ENCODE data around the gene MCF2. TPM values are rescaled to one million over a fixed set of nuclear protein-coding genes. Genes with fewer than 3 reads are reported as not detected.

The MCF2 gene
- polyA plus RNA-seq, 1 of the 3 experiments (the other 2 are of a cell fraction): 0.05 TPM

- Histone ChIP-seq H3F3A (replicated peaks; ENCODE audit: insufficient read depth) (no peaks in the 10 kb centered on the region), H2AFZ (ENCODE audit: low read depth) (no peak overlapping the region), H3K4me1 (ENCODE audit: control insufficient read depth in 1 of 2, insufficient read depth in 2 of 2, low read depth in 1 of 2, low read length in 1 of 2) (no peaks in the 10 kb centered on the region), H3K4me3 (ENCODE audit: low read depth in 2 of 2, low read length in 1 of 2) (no peak overlapping the region), H3K27me3 (ENCODE audit: insufficient read depth) (no peaks in the 10 kb centered on the region), H3K79me2 (ENCODE audit: insufficient read depth) (no peaks in the 10 kb centered on the region), H3K27ac (ENCODE audit: low read depth in 2 of 2, low read length in 1 of 2) (no peak overlapping the region), H3K9ac (no peak overlapping the region), H3K9me2 (no peaks in the 10 kb centered on the region), H3K4me2 (no peak overlapping the region), H4K20me1 (ENCODE audit: insufficient read depth) (no peaks in the 10 kb centered on the region), H3K9me3 (no peaks in the 10 kb centered on the region), H3K36me3 (replicated peaks in 1 of 2; ENCODE audit: control insufficient read depth in 1 of 2, insufficient read depth in 2 of 2, low read length in 1 of 2) (no peaks in the 10 kb centered on the region)
- no peak for DNase-seq
- CTCF ChIA-PET: no interaction called here
- 3% methylated on average over 4 of the region's 4 CpGs for WGBS (ENCODE audit: low lambda C conversion rate)
- POLR2A ChIA-PET: no interaction called here
- no peak for TF ChIP-seq FOXJ3 (CRISPR knock-in tag; IDR thresholded peaks at IDR 0.05)
- no peak for TF ChIP-seq SMC3 (IDR thresholded peaks at IDR 0.05; ENCODE audit: low read depth, low read length)
- TF ChIP-seq USF2 (IDR thresholded peaks at IDR 0.05; ENCODE audit: borderline replicate concordance, low read depth, low read length): no peak
- no peak for TF ChIP-seq RFX5 (IDR thresholded peaks at IDR 0.05; ENCODE audit: low read length)
- TF ChIP-seq NFIC (IDR thresholded peaks at IDR 0.05; ENCODE audit: borderline replicate concordance): no peak
- TF ChIP-seq YY1 (IDR thresholded peaks at IDR 0.05; ENCODE audit: low read depth): no peak
- TF ChIP-seq GATA2 (CRISPR knock-in tag; IDR thresholded peaks at IDR 0.05): no peak
- TF ChIP-seq EZH2phosphoT487 (IDR thresholded peaks at IDR 0.05; ENCODE audit: borderline replicate concordance, low read depth): no peak
- no peak for TF ChIP-seq RAD21 (IDR thresholded peaks at IDR 0.05; ENCODE audit: low read length)
- no peak for TF ChIP-seq CHD2 (IDR thresholded peaks at IDR 0.05; ENCODE audit: low read length, partially characterized antibody)
- no peak for TF ChIP-seq TEAD4 (IDR thresholded peaks at IDR 0.05; ENCODE audit: borderline replicate concordance, insufficient read depth)
- no peak for TF ChIP-seq ELF1 (IDR thresholded peaks at IDR 0.05)
- no peak for TF ChIP-seq CTCF (IDR thresholded peaks at IDR 0.05)
- TF ChIP-seq ZBTB33 (IDR thresholded peaks at IDR 0.05; ENCODE audit: borderline replicate concordance, low read depth): no peak
- TF ChIP-seq FOSL2 (IDR thresholded peaks at IDR 0.05; ENCODE audit: borderline replicate concordance, low read depth): no peak
- no peak for TF ChIP-seq PBX3 (IDR thresholded peaks at IDR 0.05)
Measured at GRCh38 chrX:139596068-139596467, 111.9 kb downstream of the MCF2 start.
